Measurements from ENCODE around the gene ASB6.
A peak's percentile ranks its signal among the peaks of the same experiment; 100 is the strongest.

ASB6 gene

DNA sequence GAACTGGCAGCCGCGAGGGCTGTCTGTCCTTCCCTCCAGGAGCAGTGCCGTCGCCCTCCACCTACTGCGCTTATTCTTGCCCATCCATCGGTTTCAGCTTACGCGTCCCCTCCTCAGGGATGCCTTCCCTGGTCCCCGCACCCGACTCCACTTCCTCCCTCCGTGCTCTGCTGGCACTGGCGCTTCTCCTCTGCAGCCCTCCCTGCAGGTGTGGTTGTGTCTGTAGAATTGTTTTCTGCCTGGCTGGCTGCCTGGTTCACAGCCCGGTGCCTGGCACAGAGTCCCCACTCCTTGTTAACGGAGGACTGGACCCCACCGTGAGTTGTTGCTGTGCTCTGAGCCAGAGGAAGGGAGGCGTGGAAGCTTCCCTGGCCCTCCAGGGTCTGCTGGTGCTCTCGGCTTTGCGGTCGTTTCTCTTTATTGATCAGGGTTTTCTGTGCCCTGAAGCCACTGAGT lies 10.2 kb downstream of the ASB6 start:
- peaks cover 18% of the 10 kb centered on the region for H3K36me3 ChIP-seq (ENCODE audit: control insufficient read depth, insufficient read depth, low read length)
- TF ChIP-seq CTCF (IDR thresholded peaks at IDR 0.05; ENCODE audit: insufficient read depth, low read length, poor library complexity, severe bottlenecking), result no peak
- no peak overlapping the region for H3K4me3 ChIP-seq (replicated peaks; ENCODE audit: low read depth, low read length)
- no peaks in the 10 kb centered on the region for H3K27me3 ChIP-seq (replicated peaks; ENCODE audit: control insufficient read depth, insufficient read depth, low read length)
- DNase-seq (ENCODE audit: extremely low read depth, insufficient read length), result no peak

DNA sequence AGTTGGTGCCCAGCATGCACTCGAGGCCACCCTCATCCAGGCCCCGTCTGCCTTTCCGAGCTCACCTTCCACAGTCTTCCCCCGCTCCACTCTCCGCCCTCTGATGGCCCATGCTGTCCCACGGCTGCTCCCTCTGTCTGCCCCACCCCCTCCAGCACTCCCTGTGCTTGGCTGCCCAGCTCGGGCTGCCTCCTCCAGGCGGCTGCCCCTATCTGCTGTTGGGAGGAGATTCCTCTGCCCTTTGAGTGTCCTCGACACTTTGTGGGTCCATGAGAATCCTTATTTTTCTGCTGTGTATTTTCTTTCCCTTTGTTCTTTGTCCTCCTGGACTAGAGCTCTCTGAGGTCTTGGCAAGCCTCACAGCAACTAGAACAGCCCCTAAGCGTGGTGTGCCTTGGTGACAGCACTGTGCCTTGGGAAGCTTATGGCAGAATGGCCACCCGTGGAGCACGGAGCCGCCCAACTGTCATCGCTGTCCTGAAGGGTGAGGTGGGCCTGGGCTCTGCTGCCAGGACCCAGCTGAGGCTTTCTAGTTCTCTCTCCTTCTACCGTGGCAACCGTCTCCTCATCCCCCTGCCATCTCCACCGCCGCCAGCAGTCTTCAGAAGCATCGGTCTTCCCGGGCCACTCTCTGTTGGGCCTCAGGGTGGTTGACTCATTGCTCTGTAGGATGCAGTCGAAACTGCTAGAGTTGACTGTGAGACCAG lies 10.8 kb downstream of the ASB6 start:
- peaks cover 18% of the 10 kb centered on the region for H3K36me3 ChIP-seq (ENCODE audit: control insufficient read depth, insufficient read depth, low read length)
- no peaks in the 10 kb centered on the region for H3K27me3 ChIP-seq (replicated peaks; ENCODE audit: control insufficient read depth, insufficient read depth, low read length)

DNA sequence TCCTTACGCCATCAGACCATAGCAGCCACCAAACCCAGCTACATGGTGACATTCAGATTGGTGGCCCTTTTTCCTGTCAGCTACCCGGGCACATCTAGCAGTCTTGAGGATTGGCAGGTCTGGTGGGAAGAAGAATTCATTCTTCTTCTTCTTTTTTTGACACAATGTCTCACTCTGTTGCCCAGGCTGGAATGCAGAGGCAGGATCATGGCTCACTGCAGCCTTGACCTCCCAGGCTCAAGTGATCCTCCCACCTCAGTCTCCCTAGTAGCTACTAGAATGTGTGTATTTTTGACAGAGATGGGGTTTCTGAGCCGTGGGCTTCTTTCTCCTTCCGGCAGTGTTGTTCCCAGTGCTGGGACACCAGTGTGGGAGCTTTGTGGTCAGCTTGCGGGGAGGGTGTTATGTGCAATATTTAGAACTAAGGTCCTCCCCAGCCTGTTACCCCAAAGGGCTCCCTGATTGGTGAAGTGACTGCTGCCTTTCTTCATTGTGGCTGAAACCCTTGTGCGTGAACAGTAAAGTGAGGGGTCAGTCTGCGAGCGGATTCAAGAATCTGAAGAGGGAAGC lies 12.6 kb downstream of the ASB6 start:
- Histone ChIP-seq H3K36me3 (ENCODE audit: control insufficient read depth, insufficient read depth, low read length) (peaks cover 10% of the 10 kb centered on the region), H3K27me3 (replicated peaks; ENCODE audit: control insufficient read depth, insufficient read depth, low read length) (no peaks in the 10 kb centered on the region), H3K4me3 (replicated peaks; ENCODE audit: low read depth, low read length) (no peak overlapping the region)

More for the DNA sequence above, 10.8 kb downstream of the ASB6 start:
- H3K4me3 ChIP-seq (replicated peaks; ENCODE audit: low read depth, low read length), result no peak overlapping the region
- DNase-seq (ENCODE audit: extremely low read depth, insufficient read length), result no peak
- TF ChIP-seq CTCF (IDR thresholded peaks at IDR 0.05; ENCODE audit: insufficient read depth, low read length, poor library complexity, severe bottlenecking), result no peak

DNA sequence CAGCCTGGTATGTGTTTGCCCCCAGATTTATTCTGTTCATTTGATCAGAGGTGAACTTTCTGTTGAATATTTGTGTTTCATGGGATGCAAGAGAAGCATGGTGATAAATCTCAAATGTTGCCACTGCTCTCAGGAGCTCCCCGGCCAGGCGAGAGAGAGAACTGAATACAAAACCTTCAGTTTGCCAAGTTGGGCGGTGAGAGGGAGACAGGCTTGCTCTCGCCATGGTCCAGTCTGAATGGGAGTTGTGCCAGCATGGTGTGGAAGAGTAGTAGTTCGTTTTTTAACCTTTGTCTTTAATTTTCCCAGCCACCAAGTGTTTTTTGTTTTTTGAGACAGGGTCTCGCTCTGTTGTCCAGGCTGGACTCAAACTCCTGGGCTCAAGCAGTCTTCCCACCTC lies 13.2 kb downstream of the ASB6 start:
- H3K36me3 ChIP-seq (ENCODE audit: control insufficient read depth, insufficient read depth, low read length), result peaks cover 5% of the 10 kb centered on the region
- H3K27me3 ChIP-seq (replicated peaks; ENCODE audit: control insufficient read depth, insufficient read depth, low read length), result no peaks in the 10 kb centered on the region
- H3K4me3 ChIP-seq (replicated peaks; ENCODE audit: low read depth, low read length), result no peak overlapping the region
- no peak for DNase-seq (ENCODE audit: extremely low read depth, insufficient read length)
- TF ChIP-seq CTCF (IDR thresholded peaks at IDR 0.05; ENCODE audit: insufficient read depth, low read length, poor library complexity, severe bottlenecking), result no peak

More for the DNA sequence above, 12.6 kb downstream of the ASB6 start:
- no peak for DNase-seq (ENCODE audit: extremely low read depth, insufficient read length)
- no peak for TF ChIP-seq CTCF (IDR thresholded peaks at IDR 0.05; ENCODE audit: insufficient read depth, low read length, poor library complexity, severe bottlenecking)

GRCh38 chr9:129627556-129628440 lies 14.2 kb downstream of the ASB6 start:
- H3K4me3 ChIP-seq (replicated peaks; ENCODE audit: low read depth, low read length), result peak overlapping the region; percentile 73
- no peaks in the 10 kb centered on the region for H3K27me3 ChIP-seq (replicated peaks; ENCODE audit: control insufficient read depth, insufficient read depth, low read length)
- H3K36me3 ChIP-seq (ENCODE audit: control insufficient read depth, insufficient read depth, low read length), result peaks cover 2% of the 10 kb centered on the region
- TF ChIP-seq CTCF (IDR thresholded peaks at IDR 0.05; ENCODE audit: insufficient read depth, low read length, poor library complexity, severe bottlenecking), result no peak
- DNase-seq (ENCODE audit: extremely low read depth, insufficient read length), result no peak

Measured in GM06990 (cell line).